HFF-Myc (cell line): ENCODE data around the gene DOCK4.

ENCODE experiments used
- DNase-seq: peaks from one replicate; pipeline ENCODE4 v3.0.0-alpha.2; 2011; ENCODE audit warnings: low read depth; ENCODE audit errors: extremely low read depth
- H3K4me3 ChIP-seq: replicated peaks from 2 replicates; pipeline ENCODE4 v1.5.1; 2011; ENCODE audit warnings: low read depth, mild to moderate bottlenecking, control low read depth, low read length
- TF ChIP-seq, protein P1 (sequence below): IDR thresholded peaks from 2 replicates; pipeline ENCODE4 v1.5.1; 2012; ENCODE audit warnings: mild to moderate bottlenecking, low read depth, low read length, control low read depth; ENCODE audit errors: missing control alignments

Gene DOCK4

DNA sequence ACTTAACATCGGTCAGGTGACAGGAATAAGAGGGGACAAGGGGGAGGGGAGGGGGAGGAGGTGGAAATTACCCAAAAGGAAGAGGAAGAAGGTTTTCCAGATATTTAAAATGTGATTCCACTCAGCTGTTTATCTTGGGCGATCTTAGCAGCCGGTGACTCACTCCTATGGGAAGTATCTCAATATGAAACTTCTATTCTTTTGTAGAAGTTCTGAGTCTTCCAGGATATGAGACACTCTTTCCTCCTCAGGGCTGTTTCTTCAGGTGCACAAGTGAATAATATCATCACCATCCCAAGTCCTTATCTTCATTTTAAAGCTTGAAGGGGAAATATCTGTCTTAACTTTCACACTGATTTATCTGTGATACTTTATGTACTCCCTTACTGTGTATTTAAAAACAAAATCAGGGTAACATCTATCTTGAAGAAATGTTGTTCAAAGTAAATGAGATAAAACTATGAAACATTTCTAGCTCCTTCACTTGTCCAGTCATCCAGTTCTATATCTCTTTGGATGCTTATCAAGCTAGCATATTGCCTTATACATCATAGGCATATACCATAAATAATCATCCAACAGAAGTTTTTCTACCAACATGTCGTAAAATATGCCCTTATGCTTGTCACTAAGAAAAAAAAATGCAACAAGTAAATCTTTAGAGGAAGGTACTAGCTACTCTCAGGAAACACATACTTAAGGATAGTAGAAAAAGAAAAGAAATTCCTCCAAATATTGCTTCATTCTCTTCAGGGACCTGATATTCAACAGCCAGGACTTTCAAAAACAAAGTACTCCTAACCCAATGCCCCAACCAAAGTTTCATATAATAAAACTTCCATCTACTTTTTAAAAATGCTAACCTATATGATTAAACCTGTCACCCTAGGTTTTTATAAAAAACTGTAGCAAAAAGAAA lies 13.7 kb downstream of the DOCK4 start:
- TF ChIP-seq, protein P1, sequence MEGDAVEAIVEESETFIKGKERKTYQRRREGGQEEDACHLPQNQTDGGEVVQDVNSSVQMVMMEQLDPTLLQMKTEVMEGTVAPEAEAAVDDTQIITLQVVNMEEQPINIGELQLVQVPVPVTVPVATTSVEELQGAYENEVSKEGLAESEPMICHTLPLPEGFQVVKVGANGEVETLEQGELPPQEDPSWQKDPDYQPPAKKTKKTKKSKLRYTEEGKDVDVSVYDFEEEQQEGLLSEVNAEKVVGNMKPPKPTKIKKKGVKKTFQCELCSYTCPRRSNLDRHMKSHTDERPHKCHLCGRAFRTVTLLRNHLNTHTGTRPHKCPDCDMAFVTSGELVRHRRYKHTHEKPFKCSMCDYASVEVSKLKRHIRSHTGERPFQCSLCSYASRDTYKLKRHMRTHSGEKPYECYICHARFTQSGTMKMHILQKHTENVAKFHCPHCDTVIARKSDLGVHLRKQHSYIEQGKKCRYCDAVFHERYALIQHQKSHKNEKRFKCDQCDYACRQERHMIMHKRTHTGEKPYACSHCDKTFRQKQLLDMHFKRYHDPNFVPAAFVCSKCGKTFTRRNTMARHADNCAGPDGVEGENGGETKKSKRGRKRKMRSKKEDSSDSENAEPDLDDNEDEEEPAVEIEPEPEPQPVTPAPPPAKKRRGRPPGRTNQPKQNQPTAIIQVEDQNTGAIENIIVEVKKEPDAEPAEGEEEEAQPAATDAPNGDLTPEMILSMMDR = no peak
- DNase-seq = no peak
- H3K4me3 ChIP-seq = no peak overlapping the region

DNA sequence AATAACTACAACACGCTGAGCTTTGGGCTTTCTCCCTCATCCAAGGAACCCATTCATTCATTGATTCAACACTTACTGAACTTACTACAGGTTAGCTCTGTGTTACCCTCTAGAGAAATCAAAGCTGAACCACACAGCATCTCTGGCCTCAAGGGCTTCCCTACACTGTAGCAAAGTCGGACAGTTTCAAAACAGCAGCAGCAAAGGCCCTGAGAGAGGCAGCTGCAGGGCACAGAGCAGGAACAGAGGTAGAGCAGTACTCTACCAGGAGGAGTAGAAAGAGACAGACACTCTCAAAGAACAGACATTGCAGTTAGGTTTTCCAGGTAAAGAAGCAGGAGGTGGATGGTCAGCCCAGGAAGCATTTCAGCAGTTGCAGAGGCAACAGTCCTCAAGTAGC lies 16.1 kb downstream of the DOCK4 start:
- no peak overlapping the region for H3K4me3 ChIP-seq

GRCh38 chr7:112189691-112190090 lies 16.5 kb downstream of the DOCK4 start:
- no peak overlapping the region for H3K4me3 ChIP-seq
- TF ChIP-seq, protein P1 = no peak
- DNase-seq = no peak

More for the DNA sequence above, 16.1 kb downstream of the DOCK4 start:
- no peak for DNase-seq
- TF ChIP-seq, protein P1 = no peak

- no peak overlapping the region for H3K4me3 ChIP-seq
- TF ChIP-seq, protein P1 = no peak
- DNase-seq = no peak
Measured at GRCh38 chr7:112188257-112188656, 17.9 kb downstream of the DOCK4 start.

DNA sequence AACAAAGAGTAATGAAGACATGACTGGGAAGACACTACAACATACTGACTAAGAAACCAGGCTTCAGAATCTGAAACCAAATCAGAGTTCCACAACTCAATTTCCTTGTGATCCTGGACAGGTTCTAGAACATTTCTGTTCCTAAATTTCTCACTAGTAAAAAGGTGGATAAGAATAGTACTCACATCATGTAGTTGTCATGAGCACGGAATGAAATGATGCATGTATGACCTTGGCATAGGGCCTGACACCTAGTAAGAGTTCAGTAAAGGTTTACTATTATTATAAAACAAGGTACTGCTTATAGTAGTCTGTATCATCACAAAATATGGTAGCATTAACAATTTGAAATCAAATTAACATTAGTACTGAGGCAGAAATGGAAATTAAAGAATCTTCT lies 19.9 kb downstream of the DOCK4 start:
- H3K4me3 ChIP-seq = no peak overlapping the region
- TF ChIP-seq, protein P1 = no peak
- no peak for DNase-seq

DNA sequence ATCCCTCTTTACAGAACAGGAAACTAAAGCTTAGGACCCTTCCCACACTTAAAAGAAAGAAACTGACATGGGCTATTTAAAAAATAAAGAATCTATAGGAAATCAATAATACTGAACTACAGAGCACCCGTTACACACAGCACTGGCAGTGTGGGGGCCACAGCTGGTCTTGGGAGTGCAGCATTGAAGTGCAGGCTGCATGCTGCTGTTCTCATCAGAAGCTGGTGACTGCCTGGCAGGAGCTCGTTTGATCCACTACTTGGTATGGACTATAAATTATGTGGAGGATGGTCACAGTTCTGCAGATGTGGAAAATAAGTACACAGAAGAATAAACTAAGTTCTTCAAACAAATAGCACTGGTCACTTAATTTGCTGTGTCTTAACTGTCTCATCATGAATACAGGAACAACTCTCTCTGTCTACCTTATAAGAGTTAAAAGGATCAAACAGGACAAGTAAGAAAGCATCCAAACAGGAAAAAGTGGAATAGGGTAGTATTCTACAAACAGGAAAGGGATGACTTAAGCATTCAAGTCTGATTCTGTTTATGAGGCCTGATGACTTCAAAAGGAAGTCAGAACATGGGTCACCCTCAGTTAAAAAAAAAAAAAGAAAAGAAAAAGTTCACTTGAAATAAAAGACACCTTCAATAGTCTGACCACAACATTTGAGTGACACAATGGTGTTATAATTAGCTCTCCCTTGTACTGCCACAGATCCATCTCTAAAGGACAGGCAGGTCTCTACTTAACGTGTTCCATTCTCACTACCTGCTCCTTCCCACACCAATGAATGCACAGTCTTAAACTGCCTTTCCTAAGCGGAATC lies 21.0 kb downstream of the DOCK4 start:
- no peak overlapping the region for H3K4me3 ChIP-seq
- no peak for DNase-seq
- TF ChIP-seq, protein P1 = no peak
